HUES64 (cell line): ENCODE measurements around the gene IRF1.

ENCODE experiments used
- H3K27ac ChIP-seq: 2 replicates; pipeline ENCODE4 v1.7.0; 2013; ENCODE audit warnings: low read depth, low read length, inconsistent platforms
- H3K27me3 ChIP-seq: 2 replicates; pipeline ENCODE4 v1.6.1; 2013; ENCODE audit warnings: mild to moderate bottlenecking, low read length; ENCODE audit not compliant: insufficient read depth
- H3K36me3 ChIP-seq: 2 replicates; pipeline ENCODE4 v1.6.1; 2013; ENCODE audit warnings: mild to moderate bottlenecking, low read length; ENCODE audit not compliant: insufficient read depth
- H3K4me1 ChIP-seq: 2 replicates; pipeline ENCODE4 v1.6.1; 2013; ENCODE audit warnings: mild to moderate bottlenecking, low read length, moderate library complexity; ENCODE audit not compliant: insufficient read depth
- H3K4me3 ChIP-seq: 2 replicates; pipeline ENCODE4 v1.5.1; 2013; ENCODE audit warnings: mild to moderate bottlenecking, low read length, moderate library complexity
- H3K9ac ChIP-seq: 2 replicates; pipeline ENCODE4 v1.6.1; 2013; ENCODE audit warnings: mild to moderate bottlenecking, low read depth, low read length
- H3K9me3 ChIP-seq: 2 replicates; pipeline ENCODE4 v1.6.1; 2013; ENCODE audit warnings: low read depth, low read length; ENCODE audit not compliant: insufficient read depth
- whole genome bisulfite sequencing: fragments of 150-250, 120-280 bp; methylation state at CpG from one replicate; pipeline ENCODE4 v1.1.7; 2013; ENCODE audit warnings: missing lambda C conversion rate; 5-methylcytosine and 5-hydroxymethylcytosine counted together

The IRF1 gene

DNA sequence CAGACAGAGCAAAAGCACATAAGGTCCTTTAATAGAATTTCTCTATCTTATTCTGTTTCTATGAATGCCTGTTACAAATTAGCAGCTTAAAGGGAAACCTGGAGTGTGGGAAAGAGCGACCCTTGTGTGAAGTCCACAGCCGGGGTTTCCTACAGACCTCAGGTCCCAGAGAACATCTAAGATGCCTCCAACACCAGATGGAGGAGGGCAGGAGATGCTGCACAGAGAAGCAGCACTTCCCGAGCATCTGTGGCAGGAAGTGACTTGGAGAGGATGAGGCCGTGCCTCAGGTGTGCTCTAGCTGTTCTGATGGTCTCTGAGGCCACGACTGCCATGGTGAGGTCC is 26.8 kb downstream of the IRF1 start:
- WGBS: 82% methylated on average over 5 of the region's 5 CpGs
- Histone ChIP-seq H3K9ac (no peak overlapping the region), H3K36me3 (no peaks in the 10 kb centered on the region), H3K27me3 (no peaks in the 10 kb centered on the region), H3K27ac (no peak overlapping the region), H3K9me3 (no peaks in the 10 kb centered on the region), H3K4me3 (no peak overlapping the region), H3K4me1 (peaks cover 13% of the 10 kb centered on the region)

DNA sequence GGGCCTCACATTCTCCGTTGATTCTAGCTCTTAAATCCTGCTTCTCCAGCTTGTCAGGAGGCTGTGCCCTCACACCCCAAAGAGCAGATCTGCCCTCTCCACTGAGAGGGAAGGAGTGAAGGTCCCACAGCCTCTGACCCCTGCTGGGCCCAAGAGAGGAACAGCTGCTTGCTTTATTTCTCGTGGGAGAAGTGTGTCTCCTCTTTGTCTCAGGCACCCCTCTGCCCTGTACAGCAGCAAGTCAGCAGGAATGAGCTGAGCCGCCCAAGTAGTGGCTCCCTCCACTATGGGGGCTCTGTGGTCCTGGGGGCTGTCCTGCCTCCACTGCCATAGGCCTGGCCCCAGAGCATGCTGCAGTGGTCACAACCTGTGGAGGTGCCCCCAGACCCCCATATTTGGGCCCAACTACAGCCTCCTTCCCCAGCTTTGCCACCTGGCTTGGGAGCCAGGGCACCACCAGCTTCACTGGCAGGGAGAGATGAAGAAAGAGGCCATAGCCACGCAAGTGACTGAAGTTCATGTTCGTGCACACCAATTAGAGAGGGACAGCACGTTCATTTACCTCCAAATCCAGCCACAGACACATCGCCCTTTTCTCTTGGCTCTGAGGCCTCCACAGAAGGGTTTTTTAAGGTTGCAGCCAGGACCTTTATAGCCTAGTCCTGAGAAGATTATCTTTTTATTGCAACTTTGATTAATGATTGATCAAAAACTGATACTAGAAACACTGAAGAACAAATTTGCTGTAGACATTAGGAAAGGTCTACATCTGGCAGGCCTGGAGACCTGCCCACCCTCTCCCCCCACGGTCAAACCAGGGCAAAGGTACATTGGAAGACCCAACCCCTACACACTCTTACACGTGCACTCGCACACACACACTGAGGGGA is 27.5 kb downstream of the IRF1 start:
- Histone ChIP-seq H3K36me3 (no peaks in the 10 kb centered on the region), H3K27me3 (no peaks in the 10 kb centered on the region), H3K27ac (no peak overlapping the region), H3K4me3 (no peak overlapping the region), H3K4me1 (peaks cover 13% of the 10 kb centered on the region), H3K9me3 (no peaks in the 10 kb centered on the region), H3K9ac (no peak overlapping the region)
- WGBS: 91% methylated on average over 8 of the region's 10 CpGs

DNA sequence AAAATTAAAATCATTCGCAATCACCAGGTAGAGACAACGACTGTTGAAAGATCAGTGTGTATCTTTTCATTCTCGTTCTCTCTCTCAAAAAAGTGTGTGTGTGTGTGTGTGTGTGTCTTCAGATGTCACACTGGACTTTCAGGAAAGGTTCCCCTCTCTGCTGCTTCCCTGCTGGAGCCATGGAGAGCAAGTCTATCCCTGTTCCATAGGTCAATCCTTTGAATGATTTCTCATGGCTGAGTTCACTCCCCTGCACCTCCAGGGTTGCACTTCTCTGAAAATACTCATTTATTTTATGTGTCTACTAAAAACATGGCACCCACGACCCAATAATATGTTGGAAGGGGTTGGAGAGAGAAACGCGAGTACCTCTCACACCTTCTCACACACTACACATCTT is 28.2 kb downstream of the IRF1 start:
- Histone ChIP-seq H3K27ac (no peak overlapping the region), H3K27me3 (no peaks in the 10 kb centered on the region), H3K4me1 (peaks cover 13% of the 10 kb centered on the region)

DNA sequence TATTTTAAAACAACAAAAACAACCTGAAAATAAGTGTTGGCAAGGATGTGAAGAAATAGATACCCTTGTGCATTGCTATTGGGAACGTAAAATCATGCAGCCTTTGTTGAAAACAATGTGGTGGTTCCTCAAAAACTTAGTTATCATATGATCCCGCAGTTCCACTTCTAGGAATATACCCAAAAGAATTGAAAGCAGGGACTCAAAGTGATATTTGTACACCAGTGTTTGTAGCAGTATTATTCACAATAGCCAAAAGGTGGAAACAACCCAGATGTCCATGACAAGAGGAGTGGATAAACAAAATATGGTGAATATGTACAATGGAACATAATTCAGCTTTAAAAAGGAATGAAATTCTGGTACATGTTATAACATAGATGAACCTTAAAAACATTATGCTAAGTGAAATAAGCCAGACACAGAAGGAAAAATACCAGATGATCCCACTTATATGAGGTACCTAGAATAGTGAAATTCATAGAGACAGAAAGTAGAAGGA is 29.0 kb downstream of the IRF1 start:
- no peaks in the 10 kb centered on the region for H3K27me3 ChIP-seq
- H3K9me3 ChIP-seq: no peaks in the 10 kb centered on the region
- H3K9ac ChIP-seq: no peak overlapping the region
- H3K4me1 ChIP-seq: peaks cover 18% of the 10 kb centered on the region
- H3K27ac ChIP-seq: no peak overlapping the region
- no peak overlapping the region for H3K4me3 ChIP-seq
- H3K36me3 ChIP-seq: no peaks in the 10 kb centered on the region
- 93% methylated on average over 2 of the region's 2 CpGs for WGBS

More for the DNA sequence above, 28.2 kb downstream of the IRF1 start:
- Histone ChIP-seq H3K9me3 (no peaks in the 10 kb centered on the region), H3K4me3 (no peak overlapping the region), H3K9ac (no peak overlapping the region), H3K36me3 (no peaks in the 10 kb centered on the region)
- WGBS: 90% methylated on average over 5 of the region's 6 CpGs

DNA sequence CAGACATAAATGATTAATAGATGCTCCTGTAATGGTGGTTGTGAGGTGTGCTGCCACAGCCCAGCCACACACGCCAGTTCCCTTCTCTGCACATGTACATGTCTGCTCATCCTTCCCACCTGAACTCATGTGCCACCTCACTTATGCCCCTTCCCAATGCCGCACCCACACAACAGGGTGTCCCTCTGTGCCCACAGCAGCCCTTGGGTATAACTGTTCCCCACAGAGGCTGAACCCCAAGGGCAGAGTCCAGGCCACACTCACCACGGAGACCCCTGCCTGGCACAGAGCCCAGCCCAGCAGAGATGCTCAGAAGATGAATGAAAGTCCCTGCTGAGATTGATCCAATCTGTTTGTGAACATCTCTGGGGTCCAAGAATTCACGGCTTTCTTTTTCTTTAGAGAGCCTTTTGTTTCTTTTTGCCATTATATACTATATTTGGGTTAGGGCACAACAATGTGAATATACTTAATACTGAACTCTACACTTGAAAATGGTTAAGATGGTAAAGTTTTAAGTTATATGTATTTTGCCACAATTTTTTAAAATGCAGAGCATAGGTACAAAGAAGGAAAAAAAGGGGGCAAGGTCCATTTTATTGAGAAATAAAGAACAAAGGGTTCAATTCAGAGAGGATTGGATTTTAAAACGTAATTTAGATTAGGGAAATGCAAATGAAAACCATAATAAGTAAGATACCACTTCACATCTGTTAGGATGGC is 29.6 kb downstream of the IRF1 start:
- 88% methylated on average over 5 of the region's 5 CpGs for WGBS
- Histone ChIP-seq H3K9ac (no peak overlapping the region), H3K36me3 (no peaks in the 10 kb centered on the region), H3K4me3 (no peak overlapping the region), H3K27me3 (no peaks in the 10 kb centered on the region), H3K9me3 (no peaks in the 10 kb centered on the region), H3K4me1 (peaks cover 19% of the 10 kb centered on the region), H3K27ac (no peak overlapping the region)

DNA sequence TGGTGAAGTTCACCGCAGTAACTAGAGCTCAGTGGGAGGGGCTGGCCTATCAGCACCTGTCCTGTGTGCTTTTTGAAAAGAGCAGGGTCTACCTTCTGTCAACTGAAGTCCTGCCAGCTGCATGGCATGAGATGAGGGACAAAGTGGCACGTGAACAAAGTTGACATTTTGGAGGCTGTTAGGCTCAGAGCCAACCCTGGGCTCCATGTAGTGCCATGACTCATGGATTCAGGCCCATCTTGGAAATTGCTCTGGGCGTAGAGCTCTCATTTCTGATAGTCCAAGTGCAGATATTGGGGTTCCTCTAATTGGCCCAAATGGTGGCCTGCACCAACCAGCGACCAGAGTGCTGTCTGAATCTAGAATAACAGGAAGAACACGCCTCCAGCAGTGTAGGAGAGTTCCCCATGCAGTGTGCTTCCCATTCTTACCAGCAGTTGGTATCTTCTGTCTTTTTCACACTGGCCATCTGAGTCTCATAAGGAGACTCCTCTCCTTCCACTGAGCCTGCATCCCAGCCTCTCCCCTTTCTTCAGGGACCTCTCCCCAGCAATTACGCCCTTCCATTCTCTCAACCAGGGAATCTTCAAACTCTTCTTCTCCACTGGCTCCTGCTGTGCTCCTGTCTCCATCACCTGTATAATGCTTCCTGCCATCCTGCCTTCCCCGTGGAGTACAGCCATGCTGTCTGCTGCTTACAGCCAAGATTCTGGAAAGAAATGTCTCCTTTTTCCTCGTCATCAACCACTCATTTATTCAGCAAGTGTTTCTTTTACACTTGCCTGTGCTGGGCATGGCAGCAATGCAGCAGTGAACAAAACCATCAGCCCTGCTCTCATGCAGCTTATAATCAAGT is 30.4 kb downstream of the IRF1 start:
- WGBS: 88% methylated on average over 8 of the region's 8 CpGs
- Histone ChIP-seq H3K27me3 (no peaks in the 10 kb centered on the region), H3K36me3 (no peaks in the 10 kb centered on the region), H3K27ac (no peak overlapping the region), H3K9ac (no peak overlapping the region), H3K4me3 (no peak overlapping the region), H3K9me3 (no peaks in the 10 kb centered on the region), H3K4me1 (peaks cover 22% of the 10 kb centered on the region)

DNA sequence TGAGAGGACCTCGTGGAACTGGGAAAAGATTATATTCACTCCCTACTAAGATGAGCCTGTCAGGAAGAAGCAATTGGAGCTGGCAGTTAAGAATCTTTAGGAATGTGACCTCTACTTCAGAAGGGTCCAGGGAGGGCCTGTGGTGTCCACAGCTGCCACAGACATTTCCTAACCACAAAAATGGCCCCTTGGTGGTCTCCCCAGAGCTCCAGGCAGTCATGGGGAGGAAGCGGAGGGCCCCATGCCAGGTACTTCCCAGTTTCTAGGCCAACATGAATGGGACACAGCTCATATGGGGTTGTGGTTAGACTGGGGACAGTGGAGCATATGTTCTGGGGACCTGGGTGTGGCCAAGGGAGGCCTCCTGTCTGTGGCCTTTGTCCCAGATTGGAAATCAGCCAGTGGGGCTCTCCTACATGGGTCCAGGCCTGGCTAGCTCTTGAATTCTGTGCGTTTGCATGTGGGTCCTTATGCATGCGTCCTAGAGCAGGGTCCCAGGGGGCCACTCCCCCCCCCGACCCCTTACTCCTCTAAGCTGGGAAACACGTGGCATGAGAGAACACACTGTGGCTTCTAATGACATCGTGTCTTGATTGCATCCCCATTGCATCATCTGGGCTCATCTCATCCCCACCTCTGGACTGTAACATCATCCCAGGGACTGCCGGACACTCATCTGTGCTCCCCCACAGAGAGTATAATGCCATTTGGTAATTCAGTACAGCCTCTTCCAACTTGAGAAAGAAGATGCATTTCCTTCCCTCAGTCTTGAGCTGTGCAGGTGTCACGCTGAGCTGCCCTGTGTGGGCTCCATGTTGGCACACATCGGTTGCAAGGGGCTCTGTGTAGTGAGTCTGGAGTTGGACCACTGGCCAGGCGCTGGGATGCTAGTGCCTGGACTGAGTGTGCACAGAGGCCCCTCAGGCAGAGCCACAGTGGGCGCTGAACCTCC is 31.3 kb downstream of the IRF1 start:
- peaks cover 13% of the 10 kb centered on the region for H3K4me1 ChIP-seq
- no peaks in the 10 kb centered on the region for H3K9me3 ChIP-seq
- no peak overlapping the region for H3K9ac ChIP-seq
- H3K27ac ChIP-seq: no peak overlapping the region
- no peaks in the 10 kb centered on the region for H3K36me3 ChIP-seq
- 82% methylated on average over 12 of the region's 12 CpGs for WGBS
- H3K27me3 ChIP-seq: no peaks in the 10 kb centered on the region
- H3K4me3 ChIP-seq: no peak overlapping the region

DNA sequence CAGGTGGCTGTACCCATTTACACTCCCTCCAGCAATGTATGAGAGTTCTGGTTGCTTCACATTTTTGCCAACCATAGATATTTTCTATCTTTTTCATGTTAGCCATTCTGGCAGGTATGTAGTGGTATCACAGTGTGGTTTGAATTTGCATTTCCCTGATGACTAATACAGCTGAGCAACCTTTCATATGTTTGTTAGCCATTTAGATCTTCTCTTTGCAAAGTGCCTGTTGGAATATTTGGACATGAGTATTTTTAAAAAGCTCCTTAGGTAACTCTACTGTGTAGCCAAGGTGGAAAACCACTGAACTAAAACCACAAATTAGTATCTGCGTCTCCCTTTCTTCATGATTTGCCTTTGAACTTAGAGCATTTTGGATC is 31.9 kb downstream of the IRF1 start:
- 89% methylated on average over 1 of the region's 1 CpG for WGBS
- H3K9me3 ChIP-seq: no peaks in the 10 kb centered on the region
- peaks cover 11% of the 10 kb centered on the region; the same call in 1 of the 2 replicates for H3K4me1 ChIP-seq
- H3K27ac ChIP-seq: no peak overlapping the region
- H3K9ac ChIP-seq: no peak overlapping the region
- H3K27me3 ChIP-seq: no peaks in the 10 kb centered on the region
- H3K36me3 ChIP-seq: no peaks in the 10 kb centered on the region
- no peak overlapping the region for H3K4me3 ChIP-seq

DNA sequence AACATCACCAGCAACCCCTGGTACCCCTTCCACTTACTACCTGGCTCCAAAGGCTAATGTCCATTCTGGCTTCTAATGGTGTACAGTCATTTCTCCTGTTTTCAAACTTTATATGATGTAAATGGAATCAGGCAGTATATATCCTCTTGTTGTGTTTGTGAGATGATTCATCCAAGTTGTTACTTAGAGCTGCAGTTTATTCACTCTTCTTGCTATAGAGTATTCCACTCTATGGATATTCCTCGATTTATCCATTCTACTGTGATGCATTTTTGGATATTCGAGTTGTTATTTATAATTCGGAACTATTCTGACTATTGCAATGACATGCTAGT is 32.4 kb downstream of the IRF1 start:
- Histone ChIP-seq H3K4me3 (no peak overlapping the region), H3K9me3 (no peaks in the 10 kb centered on the region), H3K27me3 (no peaks in the 10 kb centered on the region), H3K36me3 (no peaks in the 10 kb centered on the region), H3K4me1 (peaks cover 11% of the 10 kb centered on the region; the same call in 1 of the 2 replicates), H3K9ac (no peak overlapping the region), H3K27ac (no peak overlapping the region)
- 92% methylated on average over 3 of the region's 3 CpGs for WGBS
